Left ventricle myocardium inferior (tissue), 1 donor: ENCODE data around the gene MTX1. TPM values are rescaled to one million over a fixed set of nuclear protein-coding genes. Genes with fewer than 3 reads are reported as not detected.

ENCODE experiments used
- DNase-seq: peaks from one replicate; pipeline ENCODE4 v3.0.0-alpha.2; 2020
- H3K27ac ChIP-seq: fragments of 200-600 bp; replicated peaks from 2 replicates; pipeline ENCODE4 v1.8.0; 2021
- H3K27me3 ChIP-seq: fragments of 200-600 bp; 2 replicates; pipeline ENCODE4 v1.8.0; 2021; ENCODE audit warnings: low read depth
- H3K36me3 ChIP-seq: fragments of 200-600 bp; 2 replicates; pipeline ENCODE4 v1.8.0; 2021
- H3K4me1 ChIP-seq: fragments of 200-600 bp; 2 replicates; pipeline ENCODE4 v1.8.0; 2021
- H3K4me3 ChIP-seq: fragments of 200-600 bp; 2 replicates; pipeline ENCODE4 v1.8.0; 2021; ENCODE audit warnings: mild to moderate bottlenecking, moderate library complexity
- H3K9me3 ChIP-seq: fragments of 200-600 bp; replicated peaks from 2 replicates; pipeline ENCODE4 v1.8.0; 2021
- CTCF ChIP-seq: fragments of 200-600 bp; IDR thresholded peaks from 2 replicates; pipeline ENCODE4 v1.8.0; 2021; ENCODE audit warnings: antibody characterized with exemption, mild to moderate bottlenecking, borderline replicate concordance
- intact Hi-C: fragments of 100-400 bp; cut with micrococcal nuclease; formaldehyde crosslinking; loops from one replicate; pipeline ENCODE4 v1.11.0; 2022
- total RNA-seq: library from RNA; stranded (reverse); fragmentation: NEBNext Ultra II Directional; extraction: Animal tissue kit (Norgen Biotek cat#: 25700); gene quantifications from one replicate; pipeline ENCODE4 v1.2.1, GENCODE V29; 2021
- donor health status: DM: no; HTN: yes; CAD: no; lungs with severe emphysema.

The MTX1 gene
- total RNA-seq, 1 donor from 2014 or later, result 18.0 TPM

- no peak for DNase-seq
- Histone ChIP-seq H3K4me3 (no peak overlapping the region), H3K36me3 (peaks cover 31% of the 10 kb centered on the region), H3K4me1 (peaks cover 12% of the 10 kb centered on the region), H3K9me3 (no peaks in the 10 kb centered on the region), H3K27me3 (no peaks in the 10 kb centered on the region), H3K27ac (no peak overlapping the region)
- no peak for TF ChIP-seq CTCF
- intact Hi-C loops, result no loop called here
Observed at GRCh38 chr1:155236451-155236850, 28.0 kb downstream of the MTX1 start.

DNA sequence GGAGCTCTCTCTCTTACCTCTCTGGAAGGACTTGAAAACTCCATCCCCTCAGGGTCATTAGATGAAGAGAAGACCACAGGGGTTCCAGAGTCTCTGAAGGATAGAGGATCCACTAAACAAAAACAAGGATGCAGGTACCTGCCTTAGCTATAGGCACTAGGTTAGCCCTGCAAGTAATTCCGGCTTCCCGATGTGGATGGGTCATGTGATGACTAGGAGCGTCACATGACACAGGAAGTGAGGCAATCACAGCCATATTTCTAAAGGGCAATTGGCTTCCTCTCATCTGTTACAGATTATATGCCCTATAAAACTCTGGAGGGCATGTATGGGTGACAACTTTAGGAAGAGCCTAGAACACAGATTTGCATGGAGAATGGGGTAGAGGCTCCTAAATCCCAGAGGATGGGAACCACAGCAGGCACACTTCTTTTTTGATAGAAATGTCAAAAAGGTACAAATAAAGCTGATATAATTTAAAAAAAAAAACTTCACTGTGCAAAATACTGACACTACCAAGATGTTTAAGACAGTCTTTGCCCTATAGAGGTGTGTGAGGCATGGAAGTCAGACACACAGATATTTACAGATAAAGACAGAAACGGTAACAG is 32.7 kb downstream of the MTX1 start:
- H3K9me3 ChIP-seq, result no peaks in the 10 kb centered on the region
- peak; percentile 41 for DNase-seq
- peak overlapping the region; percentile 63 for H3K4me3 ChIP-seq
- H3K36me3 ChIP-seq, result peaks cover 24% of the 10 kb centered on the region
- TF ChIP-seq CTCF, result no peak
- no peaks in the 10 kb centered on the region for H3K27me3 ChIP-seq
- H3K4me1 ChIP-seq, result peaks cover 36% of the 10 kb centered on the region
- peak overlapping the region; percentile 37 for H3K27ac ChIP-seq
- intact Hi-C loops, result no loop called here

DNA sequence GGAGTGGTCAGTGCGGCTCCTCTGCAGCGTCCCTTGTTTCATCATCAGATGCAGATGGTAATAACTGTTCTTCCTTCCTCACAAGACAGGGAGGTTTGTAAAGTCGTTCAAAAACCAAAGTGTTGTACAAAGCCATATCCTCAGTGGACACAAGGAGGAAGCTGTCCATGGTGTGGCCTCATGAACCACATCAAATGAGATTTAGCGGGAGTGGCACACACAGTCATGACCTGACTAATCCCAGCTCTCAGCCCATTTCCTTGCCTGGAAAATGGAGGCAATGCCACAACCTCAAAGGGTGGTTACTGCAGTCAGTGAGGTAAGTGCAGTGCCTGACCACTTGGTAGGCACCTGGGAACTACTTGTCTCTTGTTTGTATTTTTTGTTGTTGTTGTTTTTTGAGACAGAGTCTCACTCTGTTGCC is 33.4 kb downstream of the MTX1 start:
- H3K27ac ChIP-seq, result peak overlapping the region; percentile 37

DNA sequence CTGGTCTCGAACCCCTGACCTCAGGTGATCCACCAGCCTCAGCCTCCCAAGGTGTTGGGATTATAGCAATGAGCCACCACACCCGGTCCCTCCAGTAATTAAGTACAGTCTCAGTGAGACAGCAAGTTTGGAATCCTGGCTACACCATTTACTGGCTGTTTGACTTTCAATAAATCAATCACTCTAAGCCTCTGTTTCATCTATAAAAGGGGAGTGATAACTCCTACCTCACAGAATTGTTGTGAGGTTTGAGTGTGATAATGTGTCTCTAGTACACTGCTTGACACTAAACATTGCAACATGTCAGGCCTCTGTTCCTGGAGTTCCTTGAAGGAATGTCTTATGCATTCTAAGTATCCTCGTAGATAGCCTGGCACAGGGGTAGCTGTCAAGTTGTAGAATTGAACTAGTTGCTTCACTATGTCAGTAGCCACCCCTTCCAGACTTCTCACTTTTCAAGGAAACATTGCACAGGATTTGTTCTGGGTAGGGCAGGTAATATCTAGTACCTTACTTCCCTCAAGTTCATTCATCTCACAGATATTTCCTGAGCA is 34.4 kb downstream of the MTX1 start:
- TF ChIP-seq CTCF, result no peak
- Histone ChIP-seq H3K27ac (peak overlapping the region; percentile 94), H3K27me3 (no peaks in the 10 kb centered on the region), H3K36me3 (peaks cover 20% of the 10 kb centered on the region), H3K4me3 (peak overlapping the region; percentile 74), H3K9me3 (no peaks in the 10 kb centered on the region), H3K4me1 (peaks cover 36% of the 10 kb centered on the region)
- no peak for DNase-seq
- intact Hi-C loops, result no loop called here

More for the DNA sequence above, 33.4 kb downstream of the MTX1 start:
- H3K4me3 ChIP-seq, result no peak overlapping the region
- H3K27me3 ChIP-seq, result no peaks in the 10 kb centered on the region
- H3K9me3 ChIP-seq, result no peaks in the 10 kb centered on the region
- H3K4me1 ChIP-seq, result peaks cover 36% of the 10 kb centered on the region
- DNase-seq, result no peak
- peaks cover 18% of the 10 kb centered on the region for H3K36me3 ChIP-seq
- intact Hi-C loops, result no loop called here
- no peak for TF ChIP-seq CTCF

DNA sequence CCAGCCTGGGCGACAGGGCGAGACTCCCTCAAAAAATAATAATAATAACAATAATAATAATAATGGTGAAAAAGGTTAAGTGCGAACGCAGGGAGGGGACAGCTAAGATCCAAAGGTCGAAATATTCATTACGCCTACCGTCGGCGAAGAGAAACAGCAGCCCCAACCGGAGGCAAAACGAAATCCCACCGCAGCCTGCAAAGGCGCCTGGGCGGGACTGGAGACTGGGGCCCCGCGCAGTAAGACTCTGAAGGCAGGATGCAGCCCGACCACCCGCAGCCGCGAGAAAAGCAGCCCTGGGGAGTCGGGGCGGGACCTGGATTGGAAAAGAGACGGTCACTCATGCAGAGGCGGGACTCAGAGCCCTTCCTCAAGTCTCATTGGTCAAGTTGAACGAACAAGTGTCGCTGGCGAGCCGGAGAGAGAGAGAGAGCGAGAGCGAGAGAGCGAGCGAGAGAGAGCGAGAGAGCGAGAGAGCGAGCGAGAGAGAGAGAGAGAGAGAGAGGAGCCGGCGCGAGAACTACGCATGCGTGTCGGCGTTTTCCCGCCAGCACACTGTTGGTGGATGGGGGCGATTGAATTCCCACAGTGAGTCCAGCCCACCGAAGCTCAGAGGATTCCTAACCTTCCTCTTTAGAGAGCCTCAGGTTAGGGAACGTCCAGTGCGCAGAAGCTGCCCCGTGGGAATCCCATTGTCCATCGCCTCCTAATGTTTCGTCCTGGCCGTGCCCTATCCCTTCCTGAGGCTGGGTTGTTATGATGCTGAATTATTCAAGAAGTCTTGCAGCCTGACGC is 36.1 kb downstream of the MTX1 start:
- peaks cover 16% of the 10 kb centered on the region for H3K36me3 ChIP-seq
- intact Hi-C loops, result no loop called here
- H3K9me3 ChIP-seq, result no peaks in the 10 kb centered on the region
- H3K4me1 ChIP-seq, result peaks cover 36% of the 10 kb centered on the region
- peak overlapping the region; percentile 94 for H3K27ac ChIP-seq
- H3K27me3 ChIP-seq, result no peaks in the 10 kb centered on the region
- H3K4me3 ChIP-seq, result peak overlapping the region; percentile 74
- TF ChIP-seq CTCF, result peak; percentile 39
- peak; percentile 97 for DNase-seq
